MG63 (cell line): Measurements from ENCODE around the gene VWA8. TPM values are rescaled to one million over a fixed set of nuclear protein-coding genes. Genes with fewer than 3 reads are reported as not detected.
"Not testable (repeated sequence)": the region's sequence is repeated elsewhere in the genome, so short reads cannot be mapped to it uniquely, and the experiment has no call there.

Experiments used
- DNase-seq: peaks from one replicate; pipeline ENCODE4 v3.0.0-alpha.2; 2020
- H3K27me3 ChIP-seq: fragments of 250-450 bp; sonication (Bioruptor Pico); 2 replicates; pipeline ENCODE4 v1.5.1; 2020; ENCODE audit warnings: mild to moderate bottlenecking, moderate library complexity
- H3K36me3 ChIP-seq: fragments of 250-450 bp; sonication (Bioruptor Pico); 2 replicates; pipeline ENCODE4 v1.5.1; 2020; ENCODE audit warnings: mild to moderate bottlenecking, moderate library complexity
- H3K4me3 ChIP-seq: fragments of 250-450 bp; sonication (Bioruptor Pico); 2 replicates; pipeline ENCODE4 v1.5.1; 2020; ENCODE audit warnings: mild to moderate bottlenecking, moderate library complexity
- H3K9me3 ChIP-seq: fragments of 250-450 bp; sonication (Bioruptor Pico); 2 replicates; pipeline ENCODE4 v1.5.1; 2020; ENCODE audit warnings: mild to moderate bottlenecking, moderate library complexity
- total RNA-seq: library from RNA; depleted of rRNA; stranded (reverse); fragments of >200 nt; shearing (Covaris generic); gene quantifications from 2 replicates; pipeline ENCODE4 v1.2.3, GENCODE V29; 2014; ENCODE audit warnings: low replicate concordance; rRNA removed

The VWA8 gene
- total RNA-seq, 1 experiment from 2014 or later: 10.5 TPM

GRCh38 chr13:41540240-41540639 lies 420.7 kb downstream of the VWA8 start:
- not testable (repeated sequence) for H3K4me3 ChIP-seq, H3K27me3 ChIP-seq, H3K9me3 ChIP-seq, DNase-seq, H3K36me3 ChIP-seq

DNA sequence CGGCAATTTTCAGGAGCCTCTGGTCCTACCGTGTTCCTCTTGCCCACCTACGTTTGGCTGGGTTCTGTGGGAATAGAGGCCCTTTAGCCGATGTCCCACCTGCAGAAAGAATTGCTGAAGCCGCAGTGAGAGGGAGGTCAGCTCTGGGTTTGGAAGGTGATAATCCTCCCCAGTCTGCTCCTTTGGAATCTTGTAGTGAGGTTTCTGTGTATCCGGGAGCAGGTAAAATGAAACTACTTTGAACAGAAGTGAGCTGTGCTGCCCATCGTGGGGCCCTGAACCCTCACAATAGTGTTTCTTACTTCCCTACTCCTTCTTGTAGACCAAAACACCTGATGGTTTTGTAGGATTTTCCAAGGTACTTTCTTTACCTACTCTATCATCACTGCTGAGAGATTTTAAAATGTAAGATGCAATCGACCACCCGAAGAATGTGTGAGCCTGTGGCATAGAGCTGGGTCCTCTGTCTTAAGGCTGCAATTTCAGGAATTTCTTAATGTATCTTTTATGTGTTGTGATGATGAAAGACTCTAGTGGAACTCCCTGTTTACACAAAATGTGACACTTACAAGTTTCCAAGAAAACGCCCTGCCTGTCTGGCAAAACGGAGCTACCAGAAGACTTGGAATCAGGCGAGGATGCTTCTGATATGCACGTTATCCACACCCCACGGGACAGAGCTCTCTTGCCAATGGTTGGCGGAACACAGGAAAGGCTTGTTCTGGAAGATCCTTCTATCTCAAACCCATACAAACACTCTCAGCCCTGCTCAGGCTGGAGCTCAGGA lies 427.4 kb downstream of the VWA8 start:
- DNase-seq: no peak
- Histone ChIP-seq H3K9me3 (no peaks in the 10 kb centered on the region), H3K36me3 (no peaks in the 10 kb centered on the region), H3K27me3 (peaks cover 5% of the 10 kb centered on the region; the same call in 1 of the 2 replicates), H3K4me3 (no peak overlapping the region)

- Histone ChIP-seq H3K36me3 (no peaks in the 10 kb centered on the region), H3K9me3 (no peaks in the 10 kb centered on the region), H3K4me3 (no peak overlapping the region), H3K27me3 (no peaks in the 10 kb centered on the region; the same call in 1 of the 2 replicates)
- no peak for DNase-seq
Measured at GRCh38 chr13:41528021-41528420, 432.9 kb downstream of the VWA8 start.

DNA sequence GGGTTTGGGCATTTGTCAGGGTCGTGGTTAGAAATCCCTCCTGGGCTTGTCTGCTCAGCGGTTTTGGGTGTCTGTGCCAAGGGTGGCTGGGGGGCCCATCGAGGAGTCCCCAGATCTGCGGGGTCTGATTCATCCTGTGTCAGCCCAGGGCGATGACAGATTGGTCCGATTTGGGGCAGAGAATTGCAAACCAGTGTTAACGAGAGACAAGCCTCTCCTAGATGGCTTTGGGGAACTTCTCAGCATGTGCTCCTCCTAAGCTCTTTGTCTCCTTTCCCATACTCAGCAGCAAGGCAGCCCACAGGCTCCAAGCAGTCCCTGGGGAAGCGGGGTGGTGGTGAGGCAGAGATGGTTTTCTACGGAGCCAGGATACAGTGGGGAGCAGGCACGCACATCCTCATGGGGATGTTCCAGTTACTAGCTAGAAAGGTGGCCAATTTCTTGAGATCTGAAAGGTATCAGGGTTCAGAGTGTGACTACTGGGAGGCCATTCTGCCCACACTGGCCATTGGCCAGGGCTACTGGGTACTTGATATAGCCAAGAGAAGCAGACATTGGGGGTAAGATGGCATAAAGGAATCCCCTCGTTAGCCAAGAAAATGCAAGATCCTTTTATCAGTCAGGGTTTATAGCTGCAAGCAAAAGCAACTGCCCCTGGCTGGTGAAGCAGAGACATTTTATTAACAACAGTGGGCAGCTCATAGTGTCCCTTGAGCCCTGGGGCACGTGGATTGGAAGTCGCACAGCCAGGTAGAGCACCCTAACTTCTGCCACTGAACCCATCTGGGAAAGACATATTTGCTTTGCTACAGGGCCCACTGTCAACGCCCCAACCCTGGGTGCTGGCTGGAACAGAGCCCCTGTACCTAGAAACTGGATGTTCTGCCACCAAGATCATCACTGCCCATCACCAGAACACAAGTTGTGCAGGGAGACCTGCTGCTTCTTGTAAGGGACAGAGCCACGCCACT lies 440.0 kb downstream of the VWA8 start:
- DNase-seq: no peak
- Histone ChIP-seq H3K4me3 (no peak overlapping the region), H3K9me3 (no peaks in the 10 kb centered on the region), H3K27me3 (no peaks in the 10 kb centered on the region), H3K36me3 (no peaks in the 10 kb centered on the region)

- no peaks in the 10 kb centered on the region for H3K27me3 ChIP-seq
- no peaks in the 10 kb centered on the region for H3K9me3 ChIP-seq
- H3K36me3 ChIP-seq: no peaks in the 10 kb centered on the region
- no peak overlapping the region for H3K4me3 ChIP-seq
- DNase-seq: no peak
Measured at GRCh38 chr13:41520016-41520659, 440.8 kb downstream of the VWA8 start.

Other genes with a start within 250 kb of the VWA8 start
- 1.4 and 3.7 TPM in 2 replicates for gene DGKH, start 87.5 kb upstream of the VWA8 start, total RNA-seq